Keratinocyte (primary cell): ENCODE data around the gene FRMPD2. TPM values are rescaled to one million over a fixed set of nuclear protein-coding genes. Genes with fewer than 3 reads are reported as not detected.

ENCODE experiments used
- DNase-seq: peaks from one replicate; pipeline ENCODE4 v3.0.0-alpha.2; 2011; ENCODE audit warnings: low read depth, missing footprints, low spot score
- FAIRE-seq: peaks from 2 replicates; lab custom pipeline; 2011; peaks lifted over from hg19 to GRCh38; lab: Jason Lieb, UNC
- H2AFZ ChIP-seq: 2 replicates; pipeline ENCODE4 v1.6.0; 2012; ENCODE audit warnings: low read length, control low read depth, inconsistent platforms; ENCODE audit not compliant: control insufficient read depth
- H3K27ac ChIP-seq: 2 replicates; pipeline ENCODE4 v1.5.1; 2011; ENCODE audit warnings: low read length; ENCODE audit not compliant: control insufficient read depth, insufficient read depth
- H3K27me3 ChIP-seq: 3 replicates; pipeline ENCODE4 v1.6.0; 2011; ENCODE audit warnings: low read length; ENCODE audit not compliant: control insufficient read depth, insufficient read depth; ENCODE audit errors: extremely low read depth
- H3K36me3 ChIP-seq, 2 experiments: 2 replicates in 1 of 2; 3 replicates in 1 of 2; pipeline ENCODE4 v1.5.1; 2011; ENCODE audit warnings: low read length in 2 of 2, mild to moderate bottlenecking in 1 of 2; ENCODE audit not compliant: control insufficient read depth in 2 of 2, insufficient read depth in 2 of 2; ENCODE audit errors: extremely low read depth in 1 of 2
- H3K4me1 ChIP-seq: 3 replicates; pipeline ENCODE4 v1.5.1; 2011; ENCODE audit warnings: low read length; ENCODE audit not compliant: control insufficient read depth, insufficient read depth; ENCODE audit errors: extremely low read depth
- H3K4me2 ChIP-seq: 3 replicates; pipeline ENCODE4 v1.6.0; 2011; ENCODE audit warnings: low read depth, low read length; ENCODE audit not compliant: control insufficient read depth, insufficient read depth; ENCODE audit errors: extremely low read depth
- H3K4me3 ChIP-seq, 3 experiments: fragments of 200-600 bp in 1 of 3; sonication (generic) in 1 of 3; 2 replicates in 2 of 3; 3 replicates in 1 of 3; pipeline ENCODE4 v1.5.1; 2011 to 2016; ENCODE audit warnings: low read length in 3 of 3, mild to moderate bottlenecking in 3 of 3, control low read depth in 2 of 3, inconsistent platforms in 1 of 3, low read depth in 1 of 3, mixed read lengths in 1 of 3, mixed run types in 1 of 3, moderate library complexity in 1 of 3; ENCODE audit not compliant: control insufficient read depth in 2 of 3, insufficient read depth in 2 of 3; ENCODE audit errors: extremely low read depth in 1 of 3
- H3K79me2 ChIP-seq: 2 replicates; pipeline ENCODE4 v1.6.0; 2012; ENCODE audit warnings: low read length; ENCODE audit not compliant: control insufficient read depth, insufficient read depth
- H3K9ac ChIP-seq: 3 replicates; pipeline ENCODE4 v1.6.0; 2011; ENCODE audit warnings: low read length; ENCODE audit not compliant: control insufficient read depth, insufficient read depth; ENCODE audit errors: extremely low read depth
- H3K9me1 ChIP-seq: 3 replicates; pipeline ENCODE4 v1.6.0; 2011; ENCODE audit warnings: low read length; ENCODE audit not compliant: control insufficient read depth, insufficient read depth; ENCODE audit errors: extremely low read depth
- H3K9me3 ChIP-seq: 2 replicates; pipeline ENCODE4 v1.5.1; 2012; ENCODE audit warnings: low read depth, low read length; ENCODE audit not compliant: control insufficient read depth
- H4K20me1 ChIP-seq: 3 replicates; pipeline ENCODE4 v1.6.0; 2011; ENCODE audit warnings: low read length; ENCODE audit not compliant: control insufficient read depth, insufficient read depth; ENCODE audit errors: extremely low read depth
- EZH2 ChIP-seq: IDR thresholded peaks from one replicate; pipeline ENCODE4 v1.6.1; 2012; ENCODE audit warnings: inconsistent platforms, mild to moderate bottlenecking, low read length, moderate library complexity
- dilution Hi-C: fragments of 300-500 bp; cut with MboI; formaldehyde crosslinking; loops from one replicate; pipeline ENCODE4 v1.7.0; 2020; ENCODE audit warnings: low sequenced_read_pairs; ENCODE audit not compliant: extremely low pct_ligation_motif_present
- polyA plus RNA-seq, 5 experiments: library from polyadenylated mRNA; depleted of rRNA in 3 of 5; stranded (reverse) in 3 of 5; stranded (forward) in 1 of 5; unstranded in 1 of 5; fragments of >200 nt; gene quantifications; 1 replicate in 1 of 5; 2 replicates in 3 of 5; 3 replicates in 1 of 5; pipeline versions ENCODE4 v1.2.1 to v1.2.3, GENCODE V29; 2011 to 2012; ENCODE audit warnings: missing spikeins in 2 of 5, low read depth in 1 of 5, low replicate concordance in 1 of 5
- TF ChIP-seq, protein P1 (sequence below), 3 experiments: IDR thresholded peaks in 1 of 3; conservative IDR thresholded peaks in 1 of 3; optimal IDR thresholded peaks in 1 of 3; 2 replicates in 2 of 3; 3 replicates in 1 of 3; pipeline versions ENCODE3 to v1.5.1; 2011; ENCODE audit warnings: low read length in 3 of 3, mild to moderate bottlenecking in 3 of 3, moderate library complexity in 2 of 3, control low read depth in 1 of 3, inconsistent platforms in 1 of 3; ENCODE audit not compliant: insufficient read depth in 2 of 3; ENCODE audit errors: extremely low read depth in 1 of 3

FRMPD2 gene
- polyA plus RNA-seq, 1 donor (not counting 4 experiments of a cell fraction or from before 2014, with no cell fraction given), result not detected

DNA sequence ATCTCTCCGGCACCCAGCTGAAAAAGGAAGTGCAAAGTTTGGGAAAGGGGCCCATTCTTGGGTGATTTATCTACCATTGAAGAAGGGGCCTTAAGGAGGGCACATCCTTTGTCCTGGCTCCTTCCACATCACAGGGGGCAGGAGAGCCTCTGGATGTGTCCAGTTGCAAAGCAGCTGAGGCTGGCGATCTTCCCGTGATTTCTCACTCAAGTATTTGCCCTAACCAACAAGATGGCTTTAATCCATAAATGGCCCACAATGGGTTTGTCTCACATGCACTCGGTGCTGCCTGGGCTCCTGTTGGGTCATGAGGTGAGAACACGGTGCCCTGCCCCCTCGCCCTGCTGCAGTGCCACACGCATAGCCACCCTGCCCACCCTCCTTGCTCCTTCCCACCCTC lies 14.2 kb upstream of the FRMPD2 start:
- Histone ChIP-seq H3K79me2 (no peaks in the 10 kb centered on the region), H3K4me2 (no peak overlapping the region), H3K9me1 (no peaks in the 10 kb centered on the region), H2AFZ (no peak overlapping the region), H3K27me3 (peaks cover 15% of the 10 kb centered on the region), H3K4me1 (peaks cover 3% of the 10 kb centered on the region), H3K4me3 (no peak overlapping the region), H3K36me3 (no peaks in the 10 kb centered on the region), H4K20me1 (no peaks in the 10 kb centered on the region), H3K9ac (no peak overlapping the region), H3K9me3 (no peaks in the 10 kb centered on the region), H3K27ac (no peak overlapping the region)
- DNase-seq (no peak), FAIRE-seq (no peak)
- TF ChIP-seq, protein P1, sequence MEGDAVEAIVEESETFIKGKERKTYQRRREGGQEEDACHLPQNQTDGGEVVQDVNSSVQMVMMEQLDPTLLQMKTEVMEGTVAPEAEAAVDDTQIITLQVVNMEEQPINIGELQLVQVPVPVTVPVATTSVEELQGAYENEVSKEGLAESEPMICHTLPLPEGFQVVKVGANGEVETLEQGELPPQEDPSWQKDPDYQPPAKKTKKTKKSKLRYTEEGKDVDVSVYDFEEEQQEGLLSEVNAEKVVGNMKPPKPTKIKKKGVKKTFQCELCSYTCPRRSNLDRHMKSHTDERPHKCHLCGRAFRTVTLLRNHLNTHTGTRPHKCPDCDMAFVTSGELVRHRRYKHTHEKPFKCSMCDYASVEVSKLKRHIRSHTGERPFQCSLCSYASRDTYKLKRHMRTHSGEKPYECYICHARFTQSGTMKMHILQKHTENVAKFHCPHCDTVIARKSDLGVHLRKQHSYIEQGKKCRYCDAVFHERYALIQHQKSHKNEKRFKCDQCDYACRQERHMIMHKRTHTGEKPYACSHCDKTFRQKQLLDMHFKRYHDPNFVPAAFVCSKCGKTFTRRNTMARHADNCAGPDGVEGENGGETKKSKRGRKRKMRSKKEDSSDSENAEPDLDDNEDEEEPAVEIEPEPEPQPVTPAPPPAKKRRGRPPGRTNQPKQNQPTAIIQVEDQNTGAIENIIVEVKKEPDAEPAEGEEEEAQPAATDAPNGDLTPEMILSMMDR (optimal IDR thresholded peaks at IDR 0.05 in 1 of 3, IDR thresholded peaks at IDR 0.05 in 1 of 3, conservative IDR thresholded peaks at IDR 0.05 in 1 of 3; ENCODE audit: extremely low read depth in 1 of 3, insufficient read depth in 2 of 3, low read length in 3 of 3), result no peak
- TF ChIP-seq EZH2, result no peak
- dilution Hi-C loops, result no loop called here

DNA sequence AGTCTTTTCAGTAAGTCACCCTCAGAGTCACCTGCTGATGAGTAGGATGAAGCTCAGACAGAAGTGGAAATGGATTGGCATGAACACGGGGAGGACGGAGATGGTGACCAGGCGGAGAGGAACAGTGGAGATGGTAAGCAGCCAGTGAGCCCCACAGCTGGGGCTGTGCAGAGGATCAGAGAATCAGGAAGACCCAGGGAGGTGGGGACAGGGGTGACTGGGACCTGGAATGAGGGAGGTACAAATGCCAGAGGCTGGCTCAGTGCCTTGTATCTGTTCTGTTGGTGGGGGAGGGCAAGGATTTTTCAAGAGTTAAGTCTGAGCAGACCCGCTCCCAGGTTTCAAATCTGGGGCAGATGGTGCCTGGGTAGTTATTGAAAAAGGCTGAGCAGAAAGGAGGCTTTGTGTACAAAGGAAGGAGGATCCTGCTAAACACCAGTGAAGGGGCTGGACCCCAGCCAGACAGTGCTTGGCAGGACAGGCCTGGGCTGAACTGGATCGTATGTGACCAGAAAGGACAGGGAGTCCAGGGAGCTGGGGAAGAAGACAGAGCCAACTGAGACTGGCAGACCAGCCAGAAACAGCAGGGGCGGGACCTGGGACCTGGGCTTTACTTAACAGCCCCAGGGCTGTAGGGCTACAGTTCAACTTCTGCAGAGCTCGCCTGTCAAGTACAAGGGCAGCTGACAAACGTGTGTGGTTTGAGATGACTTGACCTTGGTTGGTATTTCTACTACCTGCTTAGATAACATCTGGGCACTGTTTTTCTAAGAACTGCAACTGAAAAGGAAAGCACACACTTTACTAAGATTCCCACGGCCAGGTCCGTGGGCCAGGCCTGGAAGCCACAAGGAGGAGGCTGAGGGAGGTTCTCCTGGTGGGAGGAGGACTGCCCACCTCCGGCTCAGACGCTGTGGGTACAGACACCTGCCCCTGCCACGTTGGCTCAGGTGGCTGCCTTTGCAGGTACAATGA lies 13.2 kb upstream of the FRMPD2 start:
- no peak for FAIRE-seq
- no peak overlapping the region for H2AFZ ChIP-seq
- DNase-seq, result no peak
- no peaks in the 10 kb centered on the region for H3K79me2 ChIP-seq
- no peak overlapping the region for H3K27ac ChIP-seq
- no peak overlapping the region for H3K9ac ChIP-seq
- no peaks in the 10 kb centered on the region for H3K9me3 ChIP-seq
- H3K36me3 ChIP-seq, result no peaks in the 10 kb centered on the region
- H3K4me1 ChIP-seq, result peaks cover 3% of the 10 kb centered on the region
- no peak overlapping the region for H3K4me2 ChIP-seq
- no peak overlapping the region for H3K4me3 ChIP-seq
- no peaks in the 10 kb centered on the region for H4K20me1 ChIP-seq
- dilution Hi-C loops, result no loop called here
- H3K27me3 ChIP-seq, result peaks cover 20% of the 10 kb centered on the region
- H3K9me1 ChIP-seq, result no peaks in the 10 kb centered on the region
- TF ChIP-seq EZH2, result no peak
- TF ChIP-seq, protein P1 (optimal IDR thresholded peaks at IDR 0.05 in 1 of 3, IDR thresholded peaks at IDR 0.05 in 1 of 3, conservative IDR thresholded peaks at IDR 0.05 in 1 of 3; ENCODE audit: extremely low read depth in 1 of 3, insufficient read depth in 2 of 3, low read length in 3 of 3), result no peak
